Activated T-cell treated with anti-CD3 and anti-CD28 coated beads, Interleukin-2, amount 50 U/mL, for 72 hours (primary cell): Measurements from ENCODE around the gene ASRGL1. TPM values are rescaled to one million over a fixed set of nuclear protein-coding genes. Genes with fewer than 3 reads are reported as not detected.
"Not testable (repeated sequence)": the region's sequence is repeated elsewhere in the genome, so short reads cannot be mapped to it uniquely, and the experiment has no call there.

Source experiments
- ATAC-seq, 2 donors: fragments of 150-1000 bp; cut with Tn5 transposase; replicated peaks in 1 of 2; 2 replicates each; pipeline ENCODE4 v1.10.0; 2021; ENCODE audit warnings: moderate library complexity in 2 of 2, mild to moderate bottlenecking in 1 of 2
- DNase-seq, 2 donors: peaks; one replicate each; pipeline ENCODE4 v3.0.0; 2021 to 2022; ENCODE audit warnings: mixed read lengths in 1 of 2
- H3K27ac Mint-ChIP-seq: one replicate; pipeline ENCODE4 v1.8.0; 2022; ENCODE audit warnings: mild to moderate bottlenecking, moderate library complexity, mixed read lengths
- H3K27me3 Mint-ChIP-seq: one replicate; pipeline ENCODE4 v1.8.0; 2022; ENCODE audit warnings: low read depth, mixed read lengths
- H3K36me3 Mint-ChIP-seq, 2 donors: one replicate each; pipeline ENCODE4 v1.8.0; 2022; ENCODE audit warnings: mixed read lengths in 2 of 2, mild to moderate bottlenecking in 1 of 2; ENCODE audit not compliant: insufficient read depth in 2 of 2
- H3K4me1 Mint-ChIP-seq: one replicate; pipeline ENCODE4 v1.8.0; 2022; ENCODE audit warnings: low read depth, mixed read lengths
- H3K4me3 Mint-ChIP-seq, 2 donors: one replicate each; pipeline ENCODE4 v1.8.0; 2022; ENCODE audit warnings: mild to moderate bottlenecking in 2 of 2, mixed read lengths in 2 of 2, moderate library complexity in 2 of 2
- H3K9me3 Mint-ChIP-seq, 2 donors: one replicate each; pipeline ENCODE4 v1.8.0; 2022; ENCODE audit warnings: mixed read lengths in 2 of 2
- total RNA-seq, 2 donors: library from RNA; stranded (reverse); gene quantifications; one replicate each; pipeline ENCODE4 v1.2.3, GENCODE V29; 2022

ASRGL1 gene
- total RNA-seq, result 1 to 10 TPM; 5.1 to 8.8 TPM

- DNase-seq (peak; percentile 87 to 89), ATAC-seq (peak; percentile 90 to 95)
- peak within 1 kb of the TSS; percentile 87 to 93 for H3K4me3 Mint-ChIP-seq
- H3K27me3 Mint-ChIP-seq, result peaks cover 22% of the 10 kb centered on the region
- peaks cover 1 to 3% of the 10 kb centered on the region in 2 donors for H3K36me3 Mint-ChIP-seq
- H3K9me3 Mint-ChIP-seq, result no peaks in the 10 kb centered on the region
- H3K4me1 Mint-ChIP-seq, result peaks cover 27% of the 10 kb centered on the region
- peak within 1 kb of the TSS; percentile 35 for H3K27ac Mint-ChIP-seq
Observed at GRCh38 chr11:62337303-62338181, at the start of gene ASRGL1. ASRGL1 (plus strand) TSS chr11:62337448; CDS start chr11:62337978, 530 bp downstream.

DNA sequence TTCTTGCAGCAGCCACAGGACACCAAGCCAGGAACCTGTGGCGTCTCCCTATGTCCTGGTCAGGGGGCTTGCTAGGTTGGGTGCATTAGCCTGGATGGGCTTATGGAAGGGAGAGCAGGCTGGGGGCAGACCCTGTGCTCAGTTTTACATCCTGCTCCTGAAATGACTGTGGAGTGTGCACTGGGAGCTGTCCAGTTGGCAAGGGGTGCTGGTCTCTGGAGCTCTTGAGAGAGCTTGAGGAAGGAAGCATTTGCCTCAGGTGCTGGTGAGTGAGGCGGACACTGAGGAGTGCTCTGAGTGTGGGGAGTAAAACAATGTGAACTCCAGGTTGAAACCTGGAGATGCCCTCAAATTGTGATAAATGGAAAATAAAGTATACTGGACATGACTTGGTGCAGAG lies 41.7 kb upstream of the ASRGL1 start:
- H3K9me3 Mint-ChIP-seq, result no peaks in the 10 kb centered on the region

DNA sequence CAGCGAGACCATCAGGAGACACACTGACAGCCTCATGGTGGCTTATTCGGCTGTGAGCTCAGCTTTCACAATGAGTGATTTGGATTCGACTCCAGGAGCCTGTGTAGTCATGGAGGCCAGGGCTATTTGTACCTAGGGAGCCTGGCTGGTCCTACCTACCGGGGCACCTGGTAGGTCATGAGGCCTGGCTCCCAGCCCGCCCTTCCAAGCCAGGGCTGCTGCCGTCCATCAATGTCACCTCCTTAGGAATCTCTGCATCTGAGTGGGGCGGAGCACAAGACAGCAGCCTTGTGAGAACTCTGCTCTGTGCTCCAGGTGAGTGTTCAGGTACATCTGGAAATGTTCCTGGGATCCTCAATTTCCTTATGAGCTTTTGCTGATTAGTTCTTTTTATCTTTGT lies 38.3 kb upstream of the ASRGL1 start, which contains the start of gene SCGB1D4:
Gene SCGB1D4 (minus strand): TSS at position 101 of the 400 bp plus-strand sequence. CDS start 65 bp downstream, at position 36.
- Mint-ChIP-seq H3K27me3 (peaks cover 19% of the 10 kb centered on the region), H3K4me1 (no peaks in the 10 kb centered on the region), H3K36me3 (no peaks in the 10 kb centered on the region), H3K4me3 (no peak within 1 kb of the TSS), H3K9me3 (no peaks in the 10 kb centered on the region), H3K27ac (no peak within 1 kb of the TSS)
- DNase-seq (no peak), ATAC-seq (no peak)

More for the DNA sequence above, 41.7 kb upstream of the ASRGL1 start:
- no peak for ATAC-seq
- Mint-ChIP-seq H3K4me3 (no peak overlapping the region), H3K36me3 (no peaks in the 10 kb centered on the region), H3K27me3 (peaks cover 6% of the 10 kb centered on the region), H3K27ac (no peak overlapping the region), H3K4me1 (no peaks in the 10 kb centered on the region)
- no peak for DNase-seq

- Mint-ChIP-seq H3K27me3 (peaks cover 38% of the 10 kb centered on the region), H3K9me3 (peaks cover 0 to 5% of the 10 kb centered on the region in 2 donors), H3K27ac (no peak overlapping the region), H3K4me1 (peaks cover 3% of the 10 kb centered on the region), H3K4me3 (no peak overlapping the region), H3K36me3 (no peaks in the 10 kb centered on the region)
- no peak for DNase-seq
- ATAC-seq, result no peak
Observed at GRCh38 chr11:62306227-62306626, 31.0 kb upstream of the ASRGL1 start.

DNA sequence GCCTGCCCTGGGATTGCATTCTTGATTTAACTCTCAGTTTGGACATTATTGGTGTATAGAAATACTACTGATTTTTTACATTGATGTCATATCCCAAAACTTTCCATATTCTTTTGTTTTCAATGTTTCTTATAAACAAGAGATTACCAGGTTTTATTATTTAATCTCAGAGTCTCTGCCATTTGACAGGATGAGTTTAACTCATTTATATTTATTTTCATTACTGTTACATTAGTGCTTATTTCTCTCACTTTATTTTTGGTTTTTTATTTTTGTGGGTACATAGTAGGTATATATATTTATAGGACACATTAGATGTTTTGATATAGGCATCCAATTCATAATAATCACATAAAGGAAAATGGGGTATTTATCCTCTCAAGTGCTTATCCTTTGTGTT lies 29.3 kb upstream of the ASRGL1 start:
- Mint-ChIP-seq H3K4me1 (peaks cover 14% of the 10 kb centered on the region), H3K4me3 (no peak overlapping the region), H3K36me3 (no peaks in the 10 kb centered on the region), H3K27ac (no peak overlapping the region), H3K27me3 (peaks cover 44% of the 10 kb centered on the region), H3K9me3 (peaks cover 0 to 5% of the 10 kb centered on the region in 2 donors)
- ATAC-seq, result no peak
- no peak for DNase-seq

- Mint-ChIP-seq H3K27me3 (peaks cover 44% of the 10 kb centered on the region), H3K4me1 (peaks cover 14% of the 10 kb centered on the region), H3K9me3 (peaks cover 0 to 5% of the 10 kb centered on the region in 2 donors), H3K4me3 (no peak overlapping the region), H3K36me3 (no peaks in the 10 kb centered on the region), H3K27ac (no peak overlapping the region)
- DNase-seq, result no peak
- ATAC-seq, result no peak
Observed at GRCh38 chr11:62309991-62310390, 27.3 kb upstream of the ASRGL1 start.

DNA sequence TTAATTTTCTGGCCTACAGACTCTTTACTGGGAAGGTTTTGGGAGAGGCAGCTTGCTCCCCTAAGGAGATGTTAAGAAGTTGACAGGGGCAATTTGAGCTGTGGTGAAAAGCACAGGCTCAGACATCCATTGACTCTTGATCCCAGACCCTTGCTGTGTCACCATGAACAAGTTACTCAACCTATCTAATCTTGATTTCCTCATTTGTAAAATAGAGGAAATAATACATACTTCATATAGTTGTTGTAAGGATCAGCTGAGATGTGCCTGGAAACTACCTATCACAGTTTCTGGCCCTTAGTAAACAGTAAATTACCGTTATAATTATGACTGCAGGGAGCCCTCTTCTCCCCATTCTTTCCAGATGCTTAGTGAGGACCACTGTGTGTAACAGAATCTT lies 21.8 kb upstream of the ASRGL1 start:
- DNase-seq (no peak), ATAC-seq (no peak)
- Mint-ChIP-seq H3K9me3 (no peaks in the 10 kb centered on the region), H3K27ac (no peak overlapping the region), H3K27me3 (peaks cover 17% of the 10 kb centered on the region), H3K4me3 (no peak overlapping the region), H3K36me3 (no peaks in the 10 kb centered on the region), H3K4me1 (peaks cover 14% of the 10 kb centered on the region)

- no peaks in the 10 kb centered on the region for H3K9me3 Mint-ChIP-seq
- H3K4me1 Mint-ChIP-seq, result peaks cover 7% of the 10 kb centered on the region
- DNase-seq (no peak), ATAC-seq (no peak)
- no peaks in the 10 kb centered on the region for H3K27me3 Mint-ChIP-seq
- no peak overlapping the region for H3K27ac Mint-ChIP-seq
- H3K4me3 Mint-ChIP-seq, result no peak overlapping the region
- H3K36me3 Mint-ChIP-seq, result no peaks in the 10 kb centered on the region
Observed at GRCh38 chr11:62322524-62322923, 14.7 kb upstream of the ASRGL1 start.

DNA sequence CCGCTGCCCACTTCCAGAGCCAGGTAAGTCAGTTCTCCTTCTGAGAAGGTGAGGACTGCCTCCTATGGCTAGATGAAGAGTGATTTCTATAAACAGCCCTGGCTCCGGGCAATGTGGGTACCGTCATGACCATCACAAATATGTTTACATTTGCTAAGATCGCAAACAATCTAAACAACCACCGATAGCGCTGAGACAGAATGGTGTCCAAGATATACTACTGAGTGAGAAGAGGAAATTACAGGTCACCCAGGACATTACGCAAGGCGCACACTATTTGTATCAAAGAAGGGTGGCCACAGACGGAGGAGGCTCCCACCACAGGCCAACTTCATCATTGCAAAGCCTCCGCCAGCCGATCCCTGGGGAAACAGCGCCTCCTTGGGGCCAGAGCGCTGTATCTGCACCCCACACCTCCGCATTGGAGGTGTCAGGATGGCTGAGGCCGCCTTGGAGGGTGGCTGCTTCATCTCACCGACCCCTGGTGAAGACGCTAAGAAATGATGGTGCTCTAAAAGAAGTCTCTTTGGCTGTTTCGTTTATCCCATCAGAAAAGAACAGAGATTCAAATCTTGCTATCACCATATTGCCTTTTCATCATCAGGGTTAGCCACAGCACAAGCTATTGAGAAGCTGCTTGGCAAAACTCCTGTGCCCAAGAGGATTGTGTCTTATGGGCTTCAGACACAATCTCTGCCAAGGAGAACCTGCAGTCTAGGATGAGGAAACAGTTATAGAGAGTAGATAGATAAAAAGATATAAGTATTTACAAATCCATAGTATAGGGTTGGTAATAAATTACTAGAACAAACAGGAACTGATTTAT lies 12.3 kb upstream of the ASRGL1 start:
- no peak overlapping the region for H3K27ac Mint-ChIP-seq
- peaks cover 9% of the 10 kb centered on the region for H3K27me3 Mint-ChIP-seq
- no peaks in the 10 kb centered on the region for H3K9me3 Mint-ChIP-seq
- ATAC-seq (peak in 1 of 2 donors; percentile 95), DNase-seq (peak; percentile 39 to 78)
- no peaks in the 10 kb centered on the region for H3K36me3 Mint-ChIP-seq
- peaks cover 7% of the 10 kb centered on the region for H3K4me1 Mint-ChIP-seq
- no peak overlapping the region for H3K4me3 Mint-ChIP-seq

GRCh38 chr11:62325781-62326180 lies 11.5 kb upstream of the ASRGL1 start:
- H3K27ac Mint-ChIP-seq, H3K4me1 Mint-ChIP-seq, H3K9me3 Mint-ChIP-seq, DNase-seq, H3K36me3 Mint-ChIP-seq, H3K4me3 Mint-ChIP-seq, ATAC-seq: not testable (repeated sequence)
- H3K27me3 Mint-ChIP-seq, result peaks cover 17% of the 10 kb centered on the region

DNA sequence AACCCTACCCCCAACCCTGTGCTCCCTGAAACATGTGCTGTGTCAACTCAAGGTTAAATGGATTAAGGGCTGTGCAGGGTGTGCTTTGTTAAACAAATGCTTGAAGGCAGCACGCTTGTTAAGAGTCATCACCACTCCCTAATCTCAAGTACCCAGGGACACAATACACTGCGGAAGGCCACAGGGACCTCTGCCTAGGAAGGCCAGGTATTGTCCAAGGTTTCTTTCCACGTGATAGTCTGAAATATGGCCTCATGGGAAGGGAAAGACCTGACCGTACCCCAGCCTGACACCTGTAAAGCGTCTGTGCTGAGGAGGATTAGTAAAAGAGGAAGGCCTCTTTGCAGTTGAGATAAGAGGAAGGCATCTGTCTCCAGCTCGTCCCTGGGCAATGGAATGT lies 10.5 kb upstream of the ASRGL1 start:
- not testable (repeated sequence) for H3K9me3 Mint-ChIP-seq, H3K36me3 Mint-ChIP-seq, ATAC-seq, DNase-seq, H3K27ac Mint-ChIP-seq, H3K4me1 Mint-ChIP-seq, H3K4me3 Mint-ChIP-seq
- peaks cover 26% of the 10 kb centered on the region for H3K27me3 Mint-ChIP-seq

DNA sequence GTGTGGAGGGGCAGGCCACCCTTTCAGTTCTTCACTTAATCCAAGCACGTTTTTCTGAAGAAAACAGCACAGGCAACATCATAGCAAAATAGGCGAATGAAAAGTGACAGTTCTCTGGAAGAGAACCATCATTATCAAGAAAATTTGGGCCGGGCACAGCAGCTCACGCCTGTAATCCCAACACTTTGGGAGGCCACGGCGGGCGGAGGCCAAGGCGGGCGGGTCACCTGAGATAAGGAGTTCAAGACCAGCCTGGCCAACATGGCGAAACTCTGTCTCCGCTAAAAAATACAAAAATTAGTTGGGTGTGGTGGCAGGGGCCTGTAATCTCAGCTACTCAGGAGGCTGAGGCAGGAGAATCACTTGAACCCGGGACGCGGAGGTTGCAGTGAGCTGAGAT lies 9.7 kb upstream of the ASRGL1 start:
- DNase-seq, H3K4me3 Mint-ChIP-seq, H3K27ac Mint-ChIP-seq, H3K4me1 Mint-ChIP-seq, ATAC-seq, H3K9me3 Mint-ChIP-seq, H3K36me3 Mint-ChIP-seq: not testable (repeated sequence)
- peaks cover 35% of the 10 kb centered on the region for H3K27me3 Mint-ChIP-seq

GRCh38 chr11:62331264-62331663 lies 6.0 kb upstream of the ASRGL1 start:
- H3K36me3 Mint-ChIP-seq, H3K27ac Mint-ChIP-seq, H3K4me3 Mint-ChIP-seq, DNase-seq, H3K4me1 Mint-ChIP-seq, H3K9me3 Mint-ChIP-seq, ATAC-seq: not testable (repeated sequence)
- peaks cover 43% of the 10 kb centered on the region for H3K27me3 Mint-ChIP-seq
